AG04449 (cell line): Measurements from ENCODE around the gene ABCG1.

Experiments
- CTCF ChIA-PET: fragments of 350-600 bp; formaldehyde crosslinking; extraction: SDS; loops from one replicate; lab custom pipeline; 2021; ENCODE audit warnings: antibody characterized with exemption; lab: Yijun Ruan, JAX
- POLR2A ChIA-PET: fragments of 400-600, 350-600 bp; formaldehyde crosslinking; extraction: SDS; loops from one replicate; lab custom pipeline; 2020; ENCODE audit warnings: antibody characterized with exemption, inconsistent platforms; lab: Yijun Ruan, JAX
- DNase-seq: peaks from one replicate; pipeline ENCODE4 v3.0.0-alpha.2; 2010; ENCODE audit warnings: low read depth, low spot score
- H3K4me3 ChIP-seq: 2 replicates; pipeline ENCODE4 v1.5.1; 2011; ENCODE audit warnings: low read depth, mild to moderate bottlenecking, control low read depth, low read length
- CTCF ChIP-seq: IDR thresholded peaks from one replicate; pipeline ENCODE4 v1.5.1; 2011; ENCODE audit warnings: mild to moderate bottlenecking, moderate library complexity, low read length, control low read depth, inconsistent platforms; ENCODE audit not compliant: insufficient read depth; ENCODE audit errors: missing control alignments

Gene ABCG1

GRCh38 chr21:42308914-42309752 lies 90.2 kb downstream of the ABCG1 start:
- ChIA-PET CTCF (interaction anchor here (1.0 to 1.7 kb wide), 3 partner anchors 8 to 161 kb away, joined by 4 to 5 read pairs (median 4); no protein-coding TSS in a partner anchor), POLR2A (no interaction called here)
- no peak for DNase-seq
- TF ChIP-seq CTCF, result no peak
- no peak overlapping the region for H3K4me3 ChIP-seq

GRCh38 chr21:42309753-42310213 lies 90.8 kb downstream of the ABCG1 start:
- no peak overlapping the region for H3K4me3 ChIP-seq
- CTCF ChIA-PET, result interaction anchor here (0.7 to 1.7 kb wide), 7 partner anchors 8 to 493 kb away, joined by 3 to 5 read pairs (median 3); no protein-coding TSS in a partner anchor
- POLR2A ChIA-PET, result no interaction called here
- DNase-seq, result no peak
- TF ChIP-seq CTCF, result peak; percentile 62

- DNase-seq, result no peak
- H3K4me3 ChIP-seq, result no peak overlapping the region
- no peak for TF ChIP-seq CTCF
- ChIA-PET POLR2A (no interaction called here), CTCF (interaction anchor here (0.7 to 1.7 kb wide), 6 partner anchors 9 to 494 kb away, joined by 3 to 5 read pairs (median 3); no protein-coding TSS in a partner anchor)
These were observed 91.6 kb downstream of the ABCG1 start for GRCh38 chr21:42310411-42311001.

- no peak for DNase-seq
- POLR2A ChIA-PET, result no interaction called here
- CTCF ChIA-PET, result interaction anchor here (1.3 to 1.5 kb wide), 4 partner anchors 27 to 495 kb away, joined by 3 read pairs; no protein-coding TSS in a partner anchor
- no peak overlapping the region for H3K4me3 ChIP-seq
- TF ChIP-seq CTCF, result no peak
These were observed 92.2 kb downstream of the ABCG1 start for GRCh38 chr21:42311160-42311559.

- POLR2A ChIA-PET, result no interaction called here
- DNase-seq, result no peak
- CTCF ChIA-PET, result interaction anchor here (0.9 kb wide), 1 partner anchor 166 kb away, joined by 3 read pairs; no protein-coding TSS in a partner anchor
- H3K4me3 ChIP-seq, result no peak overlapping the region
- TF ChIP-seq CTCF, result no peak
These were observed 93.1 kb downstream of the ABCG1 start for GRCh38 chr21:42311816-42312625.
